ENCODE results near the gene ABLIM2. TPM values are rescaled to one million over a fixed set of nuclear protein-coding genes. Genes with fewer than 3 reads are reported as not detected.

ABLIM2 gene
- total RNA-seq, 4 donors from 2014 or later: 5.9 to 20.0 (median 8.6) TPM

- no peak for TF ChIP-seq CTCF (IDR thresholded peaks at IDR 0.05; ENCODE audit: low read depth)
Measured at GRCh38 chr4:7924570-7924969, 234.0 kb downstream of the ABLIM2 start.

GRCh38 chr4:7924163-7924562 lies 234.4 kb downstream of the ABLIM2 start:
- TF ChIP-seq CTCF (IDR thresholded peaks at IDR 0.05; ENCODE audit: low read depth): no peak

- no peak for TF ChIP-seq CTCF (IDR thresholded peaks at IDR 0.05; ENCODE audit: low read depth)
Measured at GRCh38 chr4:7922466-7922865, 236.1 kb downstream of the ABLIM2 start.

GRCh38 chr4:7918981-7919380 lies 239.6 kb downstream of the ABLIM2 start:
- TF ChIP-seq CTCF (IDR thresholded peaks at IDR 0.05; ENCODE audit: low read depth): no peak

- no peak for TF ChIP-seq CTCF (IDR thresholded peaks at IDR 0.05; ENCODE audit: low read depth)
Measured at GRCh38 chr4:7917669-7918068, 240.9 kb downstream of the ABLIM2 start.

GRCh38 chr4:7915875-7916242 lies 242.8 kb downstream of the ABLIM2 start:
- TF ChIP-seq CTCF (IDR thresholded peaks at IDR 0.05; ENCODE audit: low read depth): no peak

Small RNA genes within 50 kb of the gene (small RNA-seq; reads per million reads assigned to genes)
- gene MIR95: 2.3 reads per million, percentile 46 among the genes with 10 or more reads in this experiment

Other genes with a start within 250 kb of the ABLIM2 start
- gene AFAP1, start 219.0 kb downstream of the ABLIM2 start, total RNA-seq: 10 to 100 TPM; 14.8 to 28.3 (median 19.4) TPM
- 10 to 100 TPM; 15.3 to 43.3 (median 31.9) TPM for gene SH3TC1, start 40.5 kb upstream of the ABLIM2 start, total RNA-seq
- gene HTRA3, start 110.9 kb upstream of the ABLIM2 start, total RNA-seq: 10 to 100 TPM; 40.7 to 65.9 (median 56.9) TPM